Gastrocnemius medialis (tissue), 4 donors: ENCODE measurements around the gene NXPH3. TPM values are rescaled to one million over a fixed set of nuclear protein-coding genes. Genes with fewer than 3 reads are reported as not detected.

Experiments
- ATAC-seq, 2 donors: fragments of 150-250 bp; one replicate each; pipeline ENCODE4 v1.9.1; 2016
- DNase-seq, 2 donors: peaks; one replicate each; pipeline ENCODE4 v3.0.0-alpha.2; 2019
- H3K27ac ChIP-seq, 4 donors: fragments of 200-600 bp; sonication (generic); 1 replicate in 1 of 4; 2 replicates in 3 of 4; pipeline ENCODE4 v1.5.1; 2016 to 2018; ENCODE audit warnings: mild to moderate bottlenecking in 2 of 4, moderate library complexity in 1 of 4
- H3K27me3 ChIP-seq, 3 donors: fragments of 200-600 bp; sonication (generic) in 2 of 3; 1 replicate in 1 of 3; 2 replicates in 2 of 3; pipeline versions ENCODE4 v1.5.1 to v1.6.0; 2016 to 2019; ENCODE audit warnings: mild to moderate bottlenecking in 1 of 3, moderate library complexity in 1 of 3
- H3K36me3 ChIP-seq, 2 donors: fragments of 200-600 bp; sonication (generic) in 1 of 2; one replicate each; pipeline ENCODE4 v1.5.1; 2017 to 2018
- H3K4me1 ChIP-seq, 2 donors: fragments of 200-600 bp; sonication (generic) in 1 of 2; one replicate each; pipeline ENCODE4 v1.5.1; 2016 to 2017; ENCODE audit warnings: mild to moderate bottlenecking in 2 of 2
- H3K4me3 ChIP-seq, 4 donors: fragments of 200-600 bp; sonication (generic) in 3 of 4; 1 replicate in 1 of 4; 2 replicates in 3 of 4; pipeline ENCODE4 v1.5.1; 2016 to 2019; ENCODE audit warnings: mild to moderate bottlenecking in 2 of 4
- H3K9me3 ChIP-seq, 3 donors: fragments of 200-600 bp; sonication (generic) in 2 of 3; 1 replicate in 1 of 3; 2 replicates in 2 of 3; pipeline ENCODE4 v1.5.1; 2016 to 2019
- CTCF ChIP-seq, 5 experiments: fragments of 450-650 bp in 3 of 5; fragments of 200-600 bp in 2 of 5; sonication (generic) in 2 of 5; IDR thresholded peaks in 4 of 5; conservative IDR thresholded peaks in 1 of 5; 1 replicate in 4 of 5; 2 replicates in 1 of 5; pipeline ENCODE4 v1.5.1; 2016 to 2019; ENCODE audit warnings: antibody characterized with exemption in 5 of 5, mild to moderate bottlenecking in 3 of 5, moderate library complexity in 3 of 5
- POLR2A ChIP-seq, 2 donors: fragments of 450-650 bp; IDR thresholded peaks; one replicate each; pipeline ENCODE4 v1.6.1; 2017; ENCODE audit warnings: antibody characterized with exemption in 2 of 2, mild to moderate bottlenecking in 2 of 2, moderate library complexity in 2 of 2
- in situ Hi-C, 4 donors: fragments of 200-750 bp; cut with MboI; loops; one replicate each; pipeline versions ENCODE4 v1.15.0 to v1.8.0; 2017; ENCODE audit warnings: low sequenced_read_pairs in 4 of 4
- intact Hi-C: fragments of 100-400 bp; cut with DNase I; formaldehyde crosslinking; loops from one replicate; pipeline ENCODE4 v1.15.1; 2023; ENCODE audit warnings: low total_unique reads
- total RNA-seq, 4 donors: library from RNA; depleted of rRNA; stranded (reverse); fragments of >200 nt; gene quantifications; one replicate each; pipeline versions ENCODE4 v1.1.0 to v1.2.3, GENCODE V29; 2016

The NXPH3 gene
- total RNA-seq, 4 donors from 2014 or later, result 1.3 to 3.0 (median 1.7) TPM

- DNase-seq (no peak), ATAC-seq (no peak)
- Histone ChIP-seq H3K4me1 (peaks cover 36 to 39% of the 10 kb centered on the region in 2 donors), H3K36me3 (peaks cover 0 to 47% of the 10 kb centered on the region in 2 donors), H3K27ac (peak overlapping the region; percentile 55 to 74 (median 60)), H3K4me3 (no peak overlapping the region), H3K9me3 (no peaks in the 10 kb centered on the region), H3K27me3 (no peaks in the 10 kb centered on the region)
- intact Hi-C loops, result no loop called here
- TF ChIP-seq POLR2A (IDR thresholded peaks at IDR 0.05) (no peak), CTCF (IDR thresholded peaks at IDR 0.05 in 4 of 5, conservative IDR thresholded peaks at IDR 0.05 in 1 of 5) (no peak)
- in situ Hi-C loops, result no loop called here
These were observed 46.4 kb downstream of the NXPH3 start for GRCh38 chr17:49621946-49622529.

DNA sequence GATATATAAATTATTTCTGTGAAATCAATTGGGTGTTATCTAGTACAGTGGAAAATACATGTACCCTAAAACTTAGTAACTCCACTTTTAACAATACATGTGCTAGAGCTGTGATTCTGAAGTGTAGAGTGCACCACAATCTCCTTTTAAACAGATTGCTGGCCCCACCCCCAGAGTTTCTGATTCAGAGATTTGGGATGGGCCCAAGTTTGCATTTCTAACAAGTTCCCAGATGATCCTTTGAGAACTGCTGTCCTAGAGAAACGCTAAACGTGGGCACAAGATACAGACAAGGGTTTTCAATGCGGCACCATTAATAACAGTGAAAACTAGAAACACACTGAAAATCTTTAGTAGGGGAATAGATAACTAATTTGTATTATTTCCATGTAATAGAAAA is 49.2 kb downstream of the NXPH3 start:
- Histone ChIP-seq H3K9me3 (no peaks in the 10 kb centered on the region), H3K36me3 (peaks cover 0 to 22% of the 10 kb centered on the region in 2 donors), H3K27ac (peak overlapping the region in 3 of 4 donors; percentile 29 to 50 (median 41)), H3K4me3 (no peak overlapping the region), H3K27me3 (no peaks in the 10 kb centered on the region), H3K4me1 (peaks cover 51 to 65% of the 10 kb centered on the region in 2 donors)
- in situ Hi-C loops, result no loop called here
- DNase-seq (no peak), ATAC-seq (peak in 1 of 2 donors; percentile 23)
- intact Hi-C loops, result no loop called here
- TF ChIP-seq POLR2A (IDR thresholded peaks at IDR 0.05) (no peak), CTCF (IDR thresholded peaks at IDR 0.05 in 4 of 5, conservative IDR thresholded peaks at IDR 0.05 in 1 of 5) (no peak)

- TF ChIP-seq CTCF (IDR thresholded peaks at IDR 0.05 in 4 of 5, conservative IDR thresholded peaks at IDR 0.05 in 1 of 5) (no peak), POLR2A (IDR thresholded peaks at IDR 0.05) (no peak)
- DNase-seq, result no peak
- in situ Hi-C loops (no loop called here), intact Hi-C loops (no loop called here)
- H3K9me3 ChIP-seq, result no peaks in the 10 kb centered on the region
- peaks cover 86 to 89% of the 10 kb centered on the region in 2 donors for H3K4me1 ChIP-seq
- H3K27ac ChIP-seq, result peak overlapping the region; percentile 84 to 85 (median 84)
- no peaks in the 10 kb centered on the region for H3K36me3 ChIP-seq
- ATAC-seq, result no peak
- no peaks in the 10 kb centered on the region for H3K27me3 ChIP-seq
- no peak overlapping the region for H3K4me3 ChIP-seq
These were observed 53.8 kb downstream of the NXPH3 start for GRCh38 chr17:49629447-49629846.

GRCh38 chr17:49630113-49630900 is 54.6 kb downstream of the NXPH3 start:
- H3K36me3 ChIP-seq, result no peaks in the 10 kb centered on the region
- intact Hi-C loops (loop anchor here (5.0 kb wide), 1 partner anchor 47 kb away; the partner anchor contains the start of gene SPOP), in situ Hi-C loops (no loop called here)
- peaks cover 86 to 88% of the 10 kb centered on the region in 2 donors for H3K4me1 ChIP-seq
- H3K27me3 ChIP-seq, result no peaks in the 10 kb centered on the region
- peak overlapping the region; percentile 84 to 85 (median 84) for H3K27ac ChIP-seq
- no peaks in the 10 kb centered on the region for H3K9me3 ChIP-seq
- ATAC-seq, result no peak
- DNase-seq, result no peak
- H3K4me3 ChIP-seq, result no peak overlapping the region
- TF ChIP-seq CTCF (IDR thresholded peaks at IDR 0.05 in 4 of 5, conservative IDR thresholded peaks at IDR 0.05 in 1 of 5), result no peak
- TF ChIP-seq POLR2A (IDR thresholded peaks at IDR 0.05), result no peak
